ENCODE measurements around the gene USP24.
"Not testable (repeated sequence)": the region's sequence is repeated elsewhere in the genome, so short reads cannot be mapped to it uniquely, and the experiment has no call there.

Gene USP24

GRCh38 chr1:55026682-55027081 lies 188.5 kb downstream of the USP24 start:
- H3K4me3 ChIP-seq (ENCODE audit: low read depth, low read length); DNase-seq (ENCODE audit: low read depth): not testable (repeated sequence)

GRCh38 chr1:55024163-55024562 lies 191.0 kb downstream of the USP24 start:
- H3K4me3 ChIP-seq (ENCODE audit: low read depth, low read length); DNase-seq (ENCODE audit: low read depth): not testable (repeated sequence)

- H3K4me3 ChIP-seq (ENCODE audit: low read depth, low read length): no peak overlapping the region
- peak; percentile 38 for DNase-seq (ENCODE audit: low read depth)
These were observed 193.1 kb downstream of the USP24 start for GRCh38 chr1:55021942-55022546.

GRCh38 chr1:55018395-55018794 lies 196.8 kb downstream of the USP24 start:
- DNase-seq (ENCODE audit: low read depth): no peak
- H3K4me3 ChIP-seq (ENCODE audit: low read depth, low read length): no peak overlapping the region

All from skeletal muscle cell (primary cell).